Peyer's patch (tissue), 4 donors: Measurements from ENCODE around the gene ARID2. TPM values are rescaled to one million over a fixed set of nuclear protein-coding genes. Genes with fewer than 3 reads are reported as not detected.

Experiments used
- DNase-seq, 3 donors: peaks; one replicate each; pipeline ENCODE4 v3.0.0-alpha.2; 2017 to 2019
- H3K27ac ChIP-seq, 4 donors: fragments of 200-600 bp; sonication (generic); one replicate each; pipeline ENCODE4 v1.5.1; 2016 to 2019
- H3K27me3 ChIP-seq, 2 donors: fragments of 200-600 bp; sonication (generic); one replicate each; pipeline ENCODE4 v1.5.1; 2019
- H3K36me3 ChIP-seq, 3 donors: fragments of 200-600 bp; sonication (generic); one replicate each; pipeline ENCODE4 v1.5.1; 2016 to 2019
- H3K4me1 ChIP-seq, 4 donors: fragments of 200-600 bp; sonication (generic); one replicate each; pipeline ENCODE4 v1.5.1; 2016 to 2019
- H3K4me3 ChIP-seq, 4 donors: fragments of 200-600 bp; sonication (generic); 1 replicate in 3 of 4; 2 replicates in 1 of 4; pipeline ENCODE4 v1.5.1; 2016 to 2019; ENCODE audit warnings: mild to moderate bottlenecking in 1 of 4
- H3K9me3 ChIP-seq, 4 donors: fragments of 200-600 bp; sonication (generic); one replicate each; pipeline ENCODE4 v1.5.1; 2016 to 2019; ENCODE audit warnings: mild to moderate bottlenecking in 1 of 4
- POLR2A ChIP-seq, 2 donors: fragments of 450-650 bp; IDR thresholded peaks; one replicate each; pipeline ENCODE4 v1.5.1; 2017; ENCODE audit warnings: antibody characterized with exemption in 2 of 2, mild to moderate bottlenecking in 2 of 2, moderate library complexity in 2 of 2
- total RNA-seq, 4 donors: library from RNA; depleted of rRNA; stranded (reverse); fragments of >200 nt; gene quantifications; one replicate each; pipeline ENCODE4 v1.1.0, GENCODE V29; 2016
- TF ChIP-seq, protein P1 (sequence below), 6 experiments: fragments of 450-650 bp in 4 of 6; fragments of 200-600 bp in 2 of 6; sonication (generic) in 1 of 6; IDR thresholded peaks; one replicate each; pipeline ENCODE4 v1.5.1; 2017 to 2019; ENCODE audit warnings: antibody characterized with exemption in 6 of 6, mild to moderate bottlenecking in 3 of 6, moderate library complexity in 1 of 6

The ARID2 gene
- total RNA-seq, 4 donors from 2014 or later = 32.1 to 46.2 (median 41.5) TPM

DNA sequence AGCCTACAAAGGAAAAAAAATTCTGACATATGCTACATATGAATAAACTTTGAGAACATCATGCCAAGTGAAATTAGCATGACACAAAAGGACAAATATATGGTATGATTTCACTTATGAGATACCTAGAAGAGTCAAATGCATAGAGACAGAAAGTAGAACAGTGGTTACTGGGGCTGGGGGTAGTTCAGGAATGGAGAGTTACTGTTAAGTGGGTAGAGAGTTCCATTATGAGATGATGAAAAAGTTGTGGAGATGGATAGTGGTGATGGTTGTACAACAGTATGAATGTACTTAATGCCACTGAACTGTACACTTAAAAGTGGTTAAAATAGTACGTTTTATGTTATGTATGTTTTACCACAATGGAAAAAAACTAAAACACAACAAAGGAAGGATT lies 168.6 kb downstream of the ARID2 start:
- Histone ChIP-seq H3K4me1 (no peaks in the 10 kb centered on the region), H3K27me3 (no peaks in the 10 kb centered on the region), H3K9me3 (no peaks in the 10 kb centered on the region), H3K4me3 (no peak overlapping the region), H3K27ac (no peak overlapping the region), H3K36me3 (peaks cover 0 to 45% (median 0%) of the 10 kb centered on the region in 3 donors)
- TF ChIP-seq, protein P1, sequence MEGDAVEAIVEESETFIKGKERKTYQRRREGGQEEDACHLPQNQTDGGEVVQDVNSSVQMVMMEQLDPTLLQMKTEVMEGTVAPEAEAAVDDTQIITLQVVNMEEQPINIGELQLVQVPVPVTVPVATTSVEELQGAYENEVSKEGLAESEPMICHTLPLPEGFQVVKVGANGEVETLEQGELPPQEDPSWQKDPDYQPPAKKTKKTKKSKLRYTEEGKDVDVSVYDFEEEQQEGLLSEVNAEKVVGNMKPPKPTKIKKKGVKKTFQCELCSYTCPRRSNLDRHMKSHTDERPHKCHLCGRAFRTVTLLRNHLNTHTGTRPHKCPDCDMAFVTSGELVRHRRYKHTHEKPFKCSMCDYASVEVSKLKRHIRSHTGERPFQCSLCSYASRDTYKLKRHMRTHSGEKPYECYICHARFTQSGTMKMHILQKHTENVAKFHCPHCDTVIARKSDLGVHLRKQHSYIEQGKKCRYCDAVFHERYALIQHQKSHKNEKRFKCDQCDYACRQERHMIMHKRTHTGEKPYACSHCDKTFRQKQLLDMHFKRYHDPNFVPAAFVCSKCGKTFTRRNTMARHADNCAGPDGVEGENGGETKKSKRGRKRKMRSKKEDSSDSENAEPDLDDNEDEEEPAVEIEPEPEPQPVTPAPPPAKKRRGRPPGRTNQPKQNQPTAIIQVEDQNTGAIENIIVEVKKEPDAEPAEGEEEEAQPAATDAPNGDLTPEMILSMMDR (IDR thresholded peaks at IDR 0.05) = no peak
- no peak for TF ChIP-seq POLR2A (IDR thresholded peaks at IDR 0.05)
- no peak for DNase-seq

DNA sequence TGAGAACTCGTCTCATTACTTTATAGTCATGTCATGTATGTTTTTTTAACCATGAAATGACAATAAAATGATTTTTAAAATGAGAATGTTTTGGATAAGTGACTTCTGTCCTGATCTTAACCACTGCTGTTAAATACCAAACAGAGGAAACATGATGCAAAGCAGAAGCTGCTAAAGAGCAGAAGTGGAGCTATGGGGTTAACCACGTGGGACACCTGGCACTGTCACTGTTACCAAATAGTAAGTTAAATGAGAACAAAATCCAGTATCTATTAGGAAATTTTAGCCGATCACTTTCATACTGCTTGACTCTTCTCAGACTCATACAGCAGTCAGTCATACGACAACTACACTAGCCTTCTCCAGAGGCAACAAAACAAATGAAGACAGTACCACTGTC lies 178.4 kb downstream of the ARID2 start:
- H3K36me3 ChIP-seq = peaks cover 0 to 17% (median 0%) of the 10 kb centered on the region in 3 donors
- no peaks in the 10 kb centered on the region for H3K9me3 ChIP-seq
- H3K27ac ChIP-seq = no peak overlapping the region
- no peak for TF ChIP-seq POLR2A (IDR thresholded peaks at IDR 0.05)
- TF ChIP-seq, protein P1 (IDR thresholded peaks at IDR 0.05) = no peak
- H3K4me1 ChIP-seq = no peaks in the 10 kb centered on the region
- no peak for DNase-seq
- no peaks in the 10 kb centered on the region for H3K27me3 ChIP-seq
- no peak overlapping the region for H3K4me3 ChIP-seq

DNA sequence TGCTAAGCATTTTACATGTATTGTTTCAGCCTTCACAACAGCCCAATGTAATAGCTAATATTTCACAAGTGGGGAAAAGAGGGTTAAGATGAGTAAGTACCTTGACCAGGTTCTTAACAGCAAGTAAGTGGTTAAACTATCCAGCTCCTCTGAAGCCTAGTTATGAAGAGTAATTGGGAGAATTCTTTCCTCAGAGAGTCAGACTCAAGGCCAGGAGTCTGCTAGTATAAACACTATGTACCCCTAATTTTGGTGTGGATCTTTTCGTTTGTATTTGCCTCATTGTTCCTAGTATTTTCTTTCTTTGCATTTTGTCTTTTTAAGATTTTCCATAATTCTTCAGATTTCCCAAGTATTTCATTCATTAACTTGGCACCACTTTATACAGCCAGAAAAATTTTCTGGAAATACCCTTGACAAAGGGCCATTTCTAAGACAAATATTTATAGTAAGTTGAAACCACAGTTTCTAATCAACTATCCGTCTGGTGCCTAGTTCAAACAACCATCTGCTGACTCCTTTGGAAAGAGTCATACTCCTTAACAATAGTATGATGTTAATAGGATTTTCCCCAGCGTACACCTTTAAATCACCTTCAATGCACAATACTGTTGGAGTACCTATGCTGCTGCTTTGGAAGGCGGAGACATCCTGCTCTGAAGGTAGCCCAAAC lies 179.7 kb downstream of the ARID2 start:
- H3K9me3 ChIP-seq = no peaks in the 10 kb centered on the region
- no peaks in the 10 kb centered on the region for H3K4me1 ChIP-seq
- no peak overlapping the region for H3K4me3 ChIP-seq
- no peak for TF ChIP-seq POLR2A (IDR thresholded peaks at IDR 0.05)
- TF ChIP-seq, protein P1 (IDR thresholded peaks at IDR 0.05) = no peak
- H3K27ac ChIP-seq = no peak overlapping the region
- no peaks in the 10 kb centered on the region for H3K27me3 ChIP-seq
- H3K36me3 ChIP-seq = peaks cover 0 to 14% (median 0%) of the 10 kb centered on the region in 3 donors
- no peak for DNase-seq

DNA sequence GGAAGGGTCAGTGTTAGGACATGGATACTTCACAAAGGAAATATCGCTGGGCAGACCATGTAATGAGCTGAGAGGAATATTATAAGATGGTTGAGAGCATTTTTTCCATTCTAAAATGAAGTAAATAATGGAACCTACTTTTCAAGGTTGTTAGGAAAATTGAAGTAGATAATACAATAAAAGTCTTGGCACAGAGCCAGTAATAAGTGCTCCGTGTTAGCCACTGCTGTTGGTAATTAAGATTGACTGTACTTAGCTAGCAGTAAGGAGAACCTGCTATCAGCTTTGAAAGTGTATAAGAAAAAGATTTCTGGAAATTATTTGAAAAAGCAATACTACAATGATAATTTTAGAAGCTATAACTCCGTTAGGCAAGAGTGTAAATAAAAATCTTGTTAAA lies 183.3 kb downstream of the ARID2 start:
- Histone ChIP-seq H3K9me3 (no peaks in the 10 kb centered on the region), H3K36me3 (no peaks in the 10 kb centered on the region), H3K27me3 (no peaks in the 10 kb centered on the region), H3K4me1 (no peaks in the 10 kb centered on the region), H3K27ac (no peak overlapping the region), H3K4me3 (no peak overlapping the region)
- TF ChIP-seq, protein P1 (IDR thresholded peaks at IDR 0.05) = no peak
- no peak for TF ChIP-seq POLR2A (IDR thresholded peaks at IDR 0.05)
- DNase-seq = no peak

DNA sequence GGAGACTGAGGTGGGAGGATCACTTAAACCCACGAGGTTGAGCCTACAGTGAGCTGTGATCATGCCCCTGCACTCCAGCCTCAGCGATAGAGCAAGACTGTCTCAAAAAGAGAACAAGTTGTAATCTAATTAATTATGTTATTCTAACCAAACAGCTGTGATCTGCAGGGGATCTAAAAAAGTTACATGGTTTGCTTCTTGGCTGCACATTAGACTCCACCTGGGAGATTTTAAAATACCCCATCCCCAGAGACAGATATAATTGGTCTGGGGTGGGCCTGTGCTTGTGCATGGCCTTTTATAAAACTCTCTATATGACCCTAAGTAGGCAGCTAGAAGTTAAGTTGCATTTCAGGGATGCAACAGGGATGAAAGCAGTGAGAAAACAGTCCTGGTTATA lies 184.1 kb downstream of the ARID2 start:
- no peaks in the 10 kb centered on the region for H3K27me3 ChIP-seq
- no peaks in the 10 kb centered on the region for H3K4me1 ChIP-seq
- peaks cover 0 to 7% (median 0%) of the 10 kb centered on the region in 3 donors for H3K36me3 ChIP-seq
- no peaks in the 10 kb centered on the region for H3K9me3 ChIP-seq
- TF ChIP-seq POLR2A (IDR thresholded peaks at IDR 0.05) = no peak
- TF ChIP-seq, protein P1 (IDR thresholded peaks at IDR 0.05) = no peak
- H3K27ac ChIP-seq = no peak overlapping the region
- DNase-seq = no peak
- no peak overlapping the region for H3K4me3 ChIP-seq
